ENCODE data around the gene GALNT18. TPM values are rescaled to one million over a fixed set of nuclear protein-coding genes. Genes with fewer than 3 reads are reported as not detected.

GALNT18 gene
- total and polyA plus RNA-seq, 9 donors: 3.0 to 13.2 (median 7.7) TPM

DNA sequence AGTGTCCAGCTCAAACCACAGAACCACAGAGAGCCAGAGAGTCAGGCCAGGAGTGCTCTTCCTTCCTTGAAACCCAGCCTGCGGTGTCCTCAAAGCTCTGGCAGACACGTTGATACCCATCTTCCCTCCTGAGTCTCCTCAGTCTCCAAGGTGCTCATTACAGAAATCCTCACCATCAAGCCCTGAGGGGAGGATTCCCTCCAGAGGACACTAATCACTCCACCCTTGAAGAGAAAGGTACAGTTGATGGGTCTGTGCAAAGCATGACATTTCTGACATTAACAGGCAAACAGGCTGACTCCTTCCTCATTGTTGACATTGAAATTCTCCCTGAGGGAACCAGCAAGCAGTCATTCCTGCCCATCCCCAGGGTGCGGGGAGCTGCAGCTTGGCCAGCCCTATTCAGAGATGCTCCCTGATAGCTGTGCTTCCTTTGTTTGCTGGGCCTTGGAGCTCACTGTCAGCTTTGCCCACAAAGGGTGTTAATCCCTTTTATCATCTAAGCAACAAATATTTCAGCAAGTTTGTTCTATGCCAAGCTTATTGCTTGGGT is 167.1 kb downstream of the GALNT18 start:
- DNase-seq: no peak
- TF ChIP-seq EP300 (IDR thresholded peaks at IDR 0.05): no peak
- TF ChIP-seq, protein P1, sequence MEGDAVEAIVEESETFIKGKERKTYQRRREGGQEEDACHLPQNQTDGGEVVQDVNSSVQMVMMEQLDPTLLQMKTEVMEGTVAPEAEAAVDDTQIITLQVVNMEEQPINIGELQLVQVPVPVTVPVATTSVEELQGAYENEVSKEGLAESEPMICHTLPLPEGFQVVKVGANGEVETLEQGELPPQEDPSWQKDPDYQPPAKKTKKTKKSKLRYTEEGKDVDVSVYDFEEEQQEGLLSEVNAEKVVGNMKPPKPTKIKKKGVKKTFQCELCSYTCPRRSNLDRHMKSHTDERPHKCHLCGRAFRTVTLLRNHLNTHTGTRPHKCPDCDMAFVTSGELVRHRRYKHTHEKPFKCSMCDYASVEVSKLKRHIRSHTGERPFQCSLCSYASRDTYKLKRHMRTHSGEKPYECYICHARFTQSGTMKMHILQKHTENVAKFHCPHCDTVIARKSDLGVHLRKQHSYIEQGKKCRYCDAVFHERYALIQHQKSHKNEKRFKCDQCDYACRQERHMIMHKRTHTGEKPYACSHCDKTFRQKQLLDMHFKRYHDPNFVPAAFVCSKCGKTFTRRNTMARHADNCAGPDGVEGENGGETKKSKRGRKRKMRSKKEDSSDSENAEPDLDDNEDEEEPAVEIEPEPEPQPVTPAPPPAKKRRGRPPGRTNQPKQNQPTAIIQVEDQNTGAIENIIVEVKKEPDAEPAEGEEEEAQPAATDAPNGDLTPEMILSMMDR (IDR thresholded peaks at IDR 0.05): no peak
- no peak for TF ChIP-seq POLR2A (IDR thresholded peaks at IDR 0.05)
- WGBS, 3 donors: 87 to 95% (median 88%) methylated on average over 3 of the region's 3 CpGs
- H3K27ac ChIP-seq: no peak overlapping the region
- H3K36me3 ChIP-seq: no peaks in the 10 kb centered on the region
- H3K9me3 ChIP-seq: no peaks in the 10 kb centered on the region
- H3K4me1 ChIP-seq (ENCODE audit: insufficient read depth): no peaks in the 10 kb centered on the region
- intact Hi-C loops (cut with DNase I): no loop called here
- H3K27me3 ChIP-seq: no peaks in the 10 kb centered on the region
- no peak overlapping the region for H3K4me3 ChIP-seq

DNA sequence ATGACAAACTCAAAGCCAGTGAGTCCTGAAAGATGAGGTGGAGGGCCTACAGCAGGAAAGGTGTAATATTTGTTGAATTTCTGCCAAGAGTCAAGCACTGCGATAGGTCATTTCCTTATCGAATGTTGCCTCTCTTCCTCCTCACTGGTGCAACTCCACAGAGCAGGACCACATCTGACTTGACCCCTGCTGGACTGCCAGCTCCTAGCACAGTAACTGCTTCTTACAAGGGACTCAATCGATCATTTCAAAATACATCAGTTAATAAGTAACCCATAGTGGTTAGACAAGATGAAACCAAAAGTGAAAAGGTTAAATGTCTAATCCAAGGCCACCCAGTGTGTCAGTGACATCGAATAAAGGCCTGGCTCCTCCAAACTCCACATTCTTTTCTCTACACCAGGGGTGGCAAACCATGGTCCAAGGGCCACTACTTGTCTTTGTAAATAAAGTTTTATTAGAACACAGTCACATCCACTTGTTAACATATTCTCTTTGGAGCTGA is 170.3 kb downstream of the GALNT18 start:
- Histone ChIP-seq H3K4me1 (ENCODE audit: insufficient read depth) (no peaks in the 10 kb centered on the region), H3K27ac (no peak overlapping the region), H3K27me3 (no peaks in the 10 kb centered on the region), H3K4me3 (no peak overlapping the region), H3K9me3 (no peaks in the 10 kb centered on the region), H3K36me3 (no peaks in the 10 kb centered on the region)
- WGBS, 3 donors: 78 to 82% (median 81%) methylated on average over 4 of the region's 4 CpGs
- intact Hi-C loops (cut with DNase I): no loop called here
- TF ChIP-seq, protein P1 (IDR thresholded peaks at IDR 0.05): no peak
- TF ChIP-seq EP300 (IDR thresholded peaks at IDR 0.05): no peak
- TF ChIP-seq POLR2A (IDR thresholded peaks at IDR 0.05): no peak
- no peak for DNase-seq

DNA sequence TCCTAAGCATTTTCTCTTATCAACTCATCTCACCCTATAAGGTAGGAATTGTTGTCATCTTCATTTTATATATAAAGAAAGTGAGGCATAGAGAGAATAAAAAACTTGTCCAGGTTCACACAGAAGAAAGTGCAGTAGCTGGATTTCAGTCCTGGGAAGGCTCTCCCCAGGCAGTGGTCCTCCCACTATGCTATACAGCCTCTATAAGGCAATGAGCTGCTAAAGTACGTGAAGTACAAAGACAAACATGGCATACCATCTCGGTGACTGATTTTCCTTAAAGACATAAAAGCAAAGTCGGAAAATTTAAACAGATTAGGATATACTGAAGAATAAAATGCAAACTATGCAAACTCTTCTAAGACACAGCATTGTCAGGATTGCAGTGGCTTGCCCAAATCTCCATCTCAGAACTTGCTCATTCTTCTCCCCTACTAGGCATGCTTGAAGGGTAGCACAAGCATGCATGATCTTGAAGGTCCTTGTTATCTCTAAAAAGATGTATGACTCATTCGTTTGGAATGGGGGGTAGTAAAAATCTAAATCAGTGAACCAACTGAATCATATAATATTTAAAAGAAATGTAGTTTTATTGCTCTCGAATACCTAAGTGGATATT is 171.0 kb downstream of the GALNT18 start:
- Histone ChIP-seq H3K27me3 (no peaks in the 10 kb centered on the region), H3K27ac (no peak overlapping the region), H3K9me3 (no peaks in the 10 kb centered on the region), H3K4me3 (no peak overlapping the region), H3K4me1 (ENCODE audit: insufficient read depth) (no peaks in the 10 kb centered on the region), H3K36me3 (no peaks in the 10 kb centered on the region)
- TF ChIP-seq POLR2A (IDR thresholded peaks at IDR 0.05) (no peak), EP300 (IDR thresholded peaks at IDR 0.05) (no peak)
- TF ChIP-seq, protein P1 (IDR thresholded peaks at IDR 0.05): no peak
- intact Hi-C loops (cut with DNase I): no loop called here
- DNase-seq: no peak
- WGBS, 3 donors: 27 to 35% (median 27%) methylated on average over 5 of the region's 5 CpGs

DNA sequence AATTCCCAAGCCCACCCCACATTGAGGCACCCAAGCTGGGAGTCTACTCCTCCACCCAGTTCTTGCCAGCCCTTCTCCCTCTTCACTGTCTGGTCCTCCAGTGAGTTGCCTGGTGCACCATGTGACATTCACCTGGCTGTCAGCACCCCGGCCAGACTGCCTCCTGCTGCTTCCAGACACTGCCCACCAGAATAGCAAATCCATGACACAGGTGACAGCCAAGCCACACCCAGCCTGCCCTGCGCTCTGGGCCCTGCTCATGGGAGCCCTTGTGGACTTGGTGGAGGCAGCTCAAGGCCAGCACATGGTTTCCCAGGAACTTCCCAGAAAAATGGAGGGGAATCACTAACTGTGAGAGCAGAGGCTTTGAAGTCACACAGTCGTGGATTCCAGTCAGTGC is 172.5 kb downstream of the GALNT18 start:
- no peak overlapping the region for H3K4me3 ChIP-seq
- no peaks in the 10 kb centered on the region for H3K27me3 ChIP-seq
- 90 to 99% (median 93%) methylated on average over 3 of the region's 3 CpGs for WGBS, 3 donors
- no peak for DNase-seq
- no peaks in the 10 kb centered on the region for H3K36me3 ChIP-seq
- H3K9me3 ChIP-seq: no peaks in the 10 kb centered on the region
- H3K27ac ChIP-seq: no peak overlapping the region
- TF ChIP-seq POLR2A (IDR thresholded peaks at IDR 0.05): no peak
- TF ChIP-seq EP300 (IDR thresholded peaks at IDR 0.05): no peak
- TF ChIP-seq, protein P1 (IDR thresholded peaks at IDR 0.05): no peak
- H3K4me1 ChIP-seq (ENCODE audit: insufficient read depth): peaks cover 5% of the 10 kb centered on the region
- intact Hi-C loops (cut with DNase I): no loop called here

Data from ovary (tissue), 9 donors.